D721Med (cell line): Measurements from ENCODE around the gene FGF19.

Experiments
- DNase-seq: peaks from one replicate; pipeline ENCODE4 v3.0.0; 2011; ENCODE audit warnings: low spot score; ENCODE audit not compliant: insufficient read length
- FAIRE-seq: peaks from 2 replicates; lab custom pipeline; 2011; peaks lifted over from hg19 to GRCh38; lab: Jason Lieb, UNC
- CTCF ChIP-seq: IDR thresholded peaks from 2 replicates; pipeline ENCODE4 v1.5.1; 2012; ENCODE audit warnings: mild to moderate bottlenecking, control low read depth; ENCODE audit not compliant: insufficient read depth; ENCODE audit errors: missing control alignments

Gene FGF19

GRCh38 chr11:69746140-69746539, 42.3 kb upstream of the FGF19 start:
- no peak for DNase-seq
- no peak for TF ChIP-seq CTCF
- no peak for FAIRE-seq

GRCh38 chr11:69745201-69745600, 41.4 kb upstream of the FGF19 start:
- FAIRE-seq (no peak), DNase-seq (no peak)
- TF ChIP-seq CTCF: no peak

- no peak for TF ChIP-seq CTCF
- DNase-seq: no peak
- FAIRE-seq: no peak
These were observed 40.6 kb upstream of the FGF19 start for GRCh38 chr11:69744435-69744834.

- FAIRE-seq (no peak), DNase-seq (no peak)
- no peak for TF ChIP-seq CTCF
These were observed 31.0 kb upstream of the FGF19 start for GRCh38 chr11:69734841-69735240.

GRCh38 chr11:69734367-69734766, 30.5 kb upstream of the FGF19 start:
- TF ChIP-seq CTCF: no peak
- FAIRE-seq: no peak
- no peak for DNase-seq

- FAIRE-seq: no peak
- no peak for DNase-seq
- TF ChIP-seq CTCF: no peak
These were observed 29.1 kb upstream of the FGF19 start for GRCh38 chr11:69732910-69733309.

- DNase-seq (no peak), FAIRE-seq (no peak)
- TF ChIP-seq CTCF: no peak
These were observed 27.3 kb upstream of the FGF19 start for GRCh38 chr11:69731110-69731509.
